LNCaP clone FGC (cell line): ENCODE measurements around the gene ABCG1.
A peak's percentile ranks its signal among the peaks of the same experiment; 100 is the strongest.

Experiments
- DNase-seq: peaks from one replicate; pipeline ENCODE4 v3.0.0-alpha.2; 2011; ENCODE audit warnings: low read depth
- H3K4me3 ChIP-seq: 2 replicates; pipeline ENCODE4 v1.5.1; 2011; ENCODE audit warnings: mild to moderate bottlenecking, low read depth, low read length, control low read depth
- CTCF ChIP-seq: IDR thresholded peaks from 2 replicates; pipeline ENCODE4 v1.5.1; 2012; ENCODE audit warnings: mild to moderate bottlenecking; ENCODE audit not compliant: control insufficient read depth, insufficient read depth; ENCODE audit errors: extremely low read depth

The ABCG1 gene

GRCh38 chr21:42238185-42238934 is 19.4 kb downstream of the ABCG1 start:
- no peak for TF ChIP-seq CTCF
- peak; percentile 77 for DNase-seq
- H3K4me3 ChIP-seq, result no peak overlapping the region

GRCh38 chr21:42239556-42239955 is 20.6 kb downstream of the ABCG1 start:
- no peak for DNase-seq
- no peak for TF ChIP-seq CTCF
- no peak overlapping the region for H3K4me3 ChIP-seq

- H3K4me3 ChIP-seq, result no peak overlapping the region
- TF ChIP-seq CTCF, result no peak
- no peak for DNase-seq
These were observed 21.0 kb downstream of the ABCG1 start for GRCh38 chr21:42239973-42240372.

- no peak overlapping the region for H3K4me3 ChIP-seq
- no peak for DNase-seq
- no peak for TF ChIP-seq CTCF
These were observed 23.7 kb downstream of the ABCG1 start for GRCh38 chr21:42242611-42243010.

GRCh38 chr21:42243026-42243425 is 24.1 kb downstream of the ABCG1 start:
- no peak overlapping the region for H3K4me3 ChIP-seq
- no peak for TF ChIP-seq CTCF
- no peak for DNase-seq

- no peak for TF ChIP-seq CTCF
- no peak for DNase-seq
- H3K4me3 ChIP-seq, result no peak overlapping the region
These were observed 26.6 kb downstream of the ABCG1 start for GRCh38 chr21:42245331-42246193.

GRCh38 chr21:42247716-42248115 is 28.8 kb downstream of the ABCG1 start:
- no peak overlapping the region for H3K4me3 ChIP-seq
- no peak for TF ChIP-seq CTCF
- no peak for DNase-seq
